ENCODE results near the gene TLCD1. TPM values are rescaled to one million over a fixed set of nuclear protein-coding genes. Genes with fewer than 3 reads are reported as not detected.

TLCD1 gene
- polyA plus RNA-seq, 2 of the 4 experiments (the other 2 are of a cell fraction) = 36.7 to 83.3 TPM

DNA sequence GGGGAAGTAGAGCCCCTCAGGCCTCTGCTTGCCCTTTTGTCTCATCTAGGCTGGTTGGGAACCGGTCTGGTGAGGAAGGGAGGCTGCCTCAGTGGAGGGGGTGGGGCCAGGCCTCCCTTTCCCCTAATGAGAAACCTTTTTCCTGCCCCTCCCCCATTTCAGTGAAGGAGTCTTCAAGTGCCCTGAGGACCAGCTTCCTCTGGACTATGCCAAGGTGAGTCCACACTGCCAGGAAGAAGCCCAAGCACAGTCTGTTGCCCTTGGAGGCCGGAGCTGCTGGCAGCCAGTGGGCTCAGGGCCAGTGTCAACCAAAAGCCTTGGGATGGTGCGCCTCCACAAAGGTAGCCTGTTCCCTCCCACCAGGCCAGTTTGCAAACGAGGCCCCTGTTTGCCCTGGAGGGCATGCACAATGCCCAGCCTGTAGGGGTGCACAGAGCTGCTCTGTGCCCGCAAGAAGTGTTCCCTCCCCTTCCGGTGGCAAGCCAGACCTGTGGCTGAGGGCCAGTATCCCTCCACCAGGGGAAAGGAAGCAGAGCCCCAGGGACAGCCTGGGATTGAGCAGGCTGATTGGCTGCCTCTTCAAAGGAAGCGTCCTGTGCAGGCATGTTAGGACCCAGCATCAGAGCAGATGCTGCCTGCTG lies 21.1 kb upstream of the TLCD1 start:
- peak overlapping the region; percentile 93 for H3K4me3 ChIP-seq
- FAIRE-seq (no peak), DNase-seq (ENCODE audit: low read depth in 1 of 2, low spot score in 1 of 2) (no peak), ATAC-seq (no peak)
- H3K9me3 ChIP-seq = no peaks in the 10 kb centered on the region
- H3K4me1 ChIP-seq = peaks cover 59% of the 10 kb centered on the region
- peak overlapping the region; percentile 98 to 99 for H3K27ac ChIP-seq
- H3K4me2 ChIP-seq = peak overlapping the region; percentile 96
- TF ChIP-seq FOSB (CRISPR knock-in tag; IDR thresholded peaks at IDR 0.05) (0 out of 2 replicates have a peak, but pooled peaks have one; percentile 63), HOXB5 (CRISPR knock-in tag; IDR thresholded peaks at IDR 0.05) (no peak), HOXA7 (CRISPR knock-in tag; IDR thresholded peaks at IDR 0.05) (0 out of 2 replicates have a peak, but pooled peaks have one; percentile 16)
- ChIA-PET CTCF (interaction anchor here (0.6 to 22.6 kb wide), 8 partner anchors 10 to 1608 kb away, joined by 3 to 977 read pairs (median 6); partner anchors contain the start of genes DHRS13, FLOT2, NEK8 and RPL23A), POLR2A (interaction anchor here (0.9 to 12.2 kb wide), 2 partner anchors 20 to 27 kb away, joined by 5 to 369 read pairs; partner anchors contain the start of genes NEK8, RPL23A and TLCD1)
- 77% methylated on average over 6 of the region's 7 CpGs for WGBS (ENCODE audit: missing lambda C conversion rate)

DNA sequence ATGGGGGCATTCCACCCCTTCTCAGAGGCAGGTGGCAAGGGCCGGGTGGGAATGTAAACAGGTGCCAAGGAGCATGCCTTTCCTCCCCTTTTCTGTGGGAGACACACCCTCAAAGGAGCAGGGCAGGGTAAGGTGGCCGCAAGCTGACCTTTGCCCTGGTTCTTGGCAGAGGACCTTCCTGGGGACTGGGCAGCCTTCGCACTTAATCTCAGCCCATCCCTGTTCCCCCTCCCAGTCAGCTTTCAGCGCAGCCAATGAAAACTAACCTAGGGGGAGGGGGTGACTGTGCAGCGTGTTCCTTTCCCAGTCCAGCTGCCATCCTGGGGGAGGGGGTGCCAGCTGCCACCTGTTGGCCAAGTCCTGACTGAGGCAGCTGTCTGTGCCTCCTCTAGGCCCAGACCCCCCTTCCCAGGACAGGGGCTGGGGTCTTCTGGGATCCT lies 20.6 kb upstream of the TLCD1 start:
- H3K4me2 ChIP-seq = peak overlapping the region; percentile 96
- peaks cover 64% of the 10 kb centered on the region for H3K4me1 ChIP-seq
- TF ChIP-seq, protein P1, sequence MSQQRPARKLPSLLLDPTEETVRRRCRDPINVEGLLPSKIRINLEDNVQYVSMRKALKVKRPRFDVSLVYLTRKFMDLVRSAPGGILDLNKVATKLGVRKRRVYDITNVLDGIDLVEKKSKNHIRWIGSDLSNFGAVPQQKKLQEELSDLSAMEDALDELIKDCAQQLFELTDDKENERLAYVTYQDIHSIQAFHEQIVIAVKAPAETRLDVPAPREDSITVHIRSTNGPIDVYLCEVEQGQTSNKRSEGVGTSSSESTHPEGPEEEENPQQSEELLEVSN (IDR thresholded peaks at IDR 0.05; ENCODE audit: borderline replicate concordance, low read depth) = peak; percentile 20; the same call in 1 of the 2 replicates
- TF ChIP-seq KDM1A (IDR thresholded peaks at IDR 0.05; ENCODE audit: low read depth) (0 out of 2 replicates have a peak, but pooled peaks have one; percentile 12), HOXA7 (CRISPR knock-in tag; IDR thresholded peaks at IDR 0.05) (no peak), GATA3 (IDR thresholded peaks at IDR 0.05; ENCODE audit: borderline replicate concordance) (0 out of 2 replicates have a peak, but pooled peaks have one; percentile 6), POLR2A (IDR thresholded peaks at IDR 0.05; ENCODE audit: low read length) (no peak), SMC3 (IDR thresholded peaks at IDR 0.05) (no peak), HDAC2 (IDR thresholded peaks at IDR 0.05) (no peak)
- TF ChIP-seq, protein P2, sequence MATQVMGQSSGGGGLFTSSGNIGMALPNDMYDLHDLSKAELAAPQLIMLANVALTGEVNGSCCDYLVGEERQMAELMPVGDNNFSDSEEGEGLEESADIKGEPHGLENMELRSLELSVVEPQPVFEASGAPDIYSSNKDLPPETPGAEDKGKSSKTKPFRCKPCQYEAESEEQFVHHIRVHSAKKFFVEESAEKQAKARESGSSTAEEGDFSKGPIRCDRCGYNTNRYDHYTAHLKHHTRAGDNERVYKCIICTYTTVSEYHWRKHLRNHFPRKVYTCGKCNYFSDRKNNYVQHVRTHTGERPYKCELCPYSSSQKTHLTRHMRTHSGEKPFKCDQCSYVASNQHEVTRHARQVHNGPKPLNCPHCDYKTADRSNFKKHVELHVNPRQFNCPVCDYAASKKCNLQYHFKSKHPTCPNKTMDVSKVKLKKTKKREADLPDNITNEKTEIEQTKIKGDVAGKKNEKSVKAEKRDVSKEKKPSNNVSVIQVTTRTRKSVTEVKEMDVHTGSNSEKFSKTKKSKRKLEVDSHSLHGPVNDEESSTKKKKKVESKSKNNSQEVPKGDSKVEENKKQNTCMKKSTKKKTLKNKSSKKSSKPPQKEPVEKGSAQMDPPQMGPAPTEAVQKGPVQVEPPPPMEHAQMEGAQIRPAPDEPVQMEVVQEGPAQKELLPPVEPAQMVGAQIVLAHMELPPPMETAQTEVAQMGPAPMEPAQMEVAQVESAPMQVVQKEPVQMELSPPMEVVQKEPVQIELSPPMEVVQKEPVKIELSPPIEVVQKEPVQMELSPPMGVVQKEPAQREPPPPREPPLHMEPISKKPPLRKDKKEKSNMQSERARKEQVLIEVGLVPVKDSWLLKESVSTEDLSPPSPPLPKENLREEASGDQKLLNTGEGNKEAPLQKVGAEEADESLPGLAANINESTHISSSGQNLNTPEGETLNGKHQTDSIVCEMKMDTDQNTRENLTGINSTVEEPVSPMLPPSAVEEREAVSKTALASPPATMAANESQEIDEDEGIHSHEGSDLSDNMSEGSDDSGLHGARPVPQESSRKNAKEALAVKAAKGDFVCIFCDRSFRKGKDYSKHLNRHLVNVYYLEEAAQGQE (IDR thresholded peaks at IDR 0.05) = 0 out of 2 replicates have a peak, but pooled peaks have one; percentile 12
- TF ChIP-seq, protein P3, sequence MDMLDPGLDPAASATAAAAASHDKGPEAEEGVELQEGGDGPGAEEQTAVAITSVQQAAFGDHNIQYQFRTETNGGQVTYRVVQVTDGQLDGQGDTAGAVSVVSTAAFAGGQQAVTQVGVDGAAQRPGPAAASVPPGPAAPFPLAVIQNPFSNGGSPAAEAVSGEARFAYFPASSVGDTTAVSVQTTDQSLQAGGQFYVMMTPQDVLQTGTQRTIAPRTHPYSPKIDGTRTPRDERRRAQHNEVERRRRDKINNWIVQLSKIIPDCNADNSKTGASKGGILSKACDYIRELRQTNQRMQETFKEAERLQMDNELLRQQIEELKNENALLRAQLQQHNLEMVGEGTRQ (IDR thresholded peaks at IDR 0.05) = no peak
- TF ChIP-seq, protein P4, sequence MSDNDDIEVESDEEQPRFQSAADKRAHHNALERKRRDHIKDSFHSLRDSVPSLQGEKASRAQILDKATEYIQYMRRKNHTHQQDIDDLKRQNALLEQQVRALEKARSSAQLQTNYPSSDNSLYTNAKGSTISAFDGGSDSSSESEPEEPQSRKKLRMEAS (IDR thresholded peaks at IDR 0.05) = peak; percentile 50; the same call in 1 of the 2 replicates
- 17% methylated on average over 5 of the region's 5 CpGs for WGBS (ENCODE audit: missing lambda C conversion rate)
- FAIRE-seq = no peak
- POLR2A ChIA-PET = interaction anchor here (0.9 to 12.2 kb wide), 2 partner anchors 20 to 27 kb away, joined by 5 to 369 read pairs; partner anchors contain the start of genes NEK8, RPL23A and TLCD1
- no peaks in the 10 kb centered on the region for H3K9me3 ChIP-seq
- peak in 1 of 2 experiments; percentile 76 for DNase-seq (ENCODE audit: low read depth in 1 of 2, low spot score in 1 of 2)
- peak overlapping the region; percentile 98 to 99 for H3K27ac ChIP-seq
- CTCF ChIA-PET = interaction anchor here (1.1 to 22.6 kb wide), 7 partner anchors 10 to 207 kb away, joined by 3 to 977 read pairs (median 6); partner anchors contain the start of genes DHRS13, FLOT2, NEK8 and RPL23A
- H3K4me3 ChIP-seq = peak overlapping the region; percentile 93
- ATAC-seq = peak in 1 of 2 experiments; percentile 0; a peak in 1 of 6 replicates

DNA sequence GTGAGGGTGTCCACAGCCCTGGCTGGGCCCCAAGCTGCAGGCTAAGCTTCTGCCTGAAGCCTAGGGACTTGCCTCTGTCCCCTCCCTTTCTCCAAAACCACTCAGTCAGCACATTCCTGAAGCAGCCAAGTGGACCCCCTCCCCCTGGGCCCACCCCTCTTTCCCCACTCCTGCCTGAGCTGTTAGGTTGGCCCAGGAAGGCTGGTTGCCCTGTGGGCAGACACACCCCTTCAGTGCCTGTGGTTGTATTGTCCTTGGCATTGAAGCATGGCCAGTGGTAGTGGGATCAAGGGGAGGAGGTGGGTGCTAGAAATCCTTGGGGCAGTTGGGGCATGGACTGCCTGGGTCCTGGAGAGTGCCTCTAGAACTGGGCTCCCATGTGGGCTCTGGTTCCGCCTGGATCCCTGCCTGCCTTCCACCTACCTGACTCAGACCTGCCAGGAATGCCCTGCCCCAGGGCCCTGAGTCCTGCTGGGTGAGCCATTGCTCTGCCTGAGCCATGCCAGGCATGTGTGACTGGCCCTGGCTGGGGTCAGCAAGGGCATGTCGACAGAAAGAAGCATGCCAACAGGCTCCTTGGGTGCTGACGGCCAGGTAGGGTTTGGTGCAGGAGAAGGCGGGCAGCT lies 19.9 kb upstream of the TLCD1 start:
- WGBS (ENCODE audit: missing lambda C conversion rate) = 33% methylated on average over 4 of the region's 4 CpGs
- FAIRE-seq = no peak
- ChIA-PET POLR2A (interaction anchor here (0.7 to 12.2 kb wide), 4 partner anchors 19 to 234 kb away, joined by 3 to 369 read pairs (median 6); partner anchors contain the start of genes NEK8, RPL23A and TLCD1), CTCF (interaction anchor here (1.1 to 22.6 kb wide), 7 partner anchors 18 to 207 kb away, joined by 3 to 977 read pairs (median 4); partner anchors contain the start of genes NEK8, RPL23A and TLCD1)
- Histone ChIP-seq H3K4me3 (peak overlapping the region; percentile 93), H3K27ac (peak overlapping the region; percentile 98 to 99), H3K4me2 (peak overlapping the region; percentile 96), H3K9me3 (0 out of 3 replicates have a peak, but pooled peaks cover under 1% of the 10 kb centered on the region), H3K4me1 (peaks cover 64% of the 10 kb centered on the region)
- 0 out of 2 replicates have a peak, but pooled peaks have one; percentile 9 for TF ChIP-seq POLR2A (IDR thresholded peaks at IDR 0.05; ENCODE audit: low read length)
- TF ChIP-seq FOSL2 (IDR thresholded peaks at IDR 0.05) = no peak
- TF ChIP-seq FOSL2 (CRISPR knock-in tag; IDR thresholded peaks at IDR 0.05) = peak; percentile 29; the same call in 1 of the 2 replicates
- TF ChIP-seq MAFK (IDR thresholded peaks at IDR 0.05; ENCODE audit: partially characterized antibody) = peak; percentile 96
- no peak for TF ChIP-seq MYC (IDR thresholded peaks at IDR 0.05; ENCODE audit: borderline replicate concordance, low read length)
- ATAC-seq = peak in 1 of 2 experiments; percentile 12; a peak in 3 of 6 replicates
- peak in 1 of 2 experiments; percentile 55 for DNase-seq (ENCODE audit: low read depth in 1 of 2, low spot score in 1 of 2)
